CD4-positive, alpha-beta T cell (primary cell): ENCODE measurements around the gene STEAP1. TPM values are rescaled to one million over a fixed set of nuclear protein-coding genes. Genes with fewer than 3 reads are reported as not detected.

ENCODE experiments used
- ATAC-seq: fragments of 200-7000 bp; cut with Tn5 transposase; one replicate; pipeline ENCODE4 v1.10.0; 2022; ENCODE audit warnings: mild to moderate bottlenecking; ENCODE audit not compliant: poor library complexity
- CTCF ChIA-PET: fragments of 350-600 bp; sonication (Branson Sonifier 250); formaldehyde crosslinking; loops from one replicate; lab custom pipeline; 2021; ENCODE audit warnings: antibody characterized with exemption, inconsistent platforms; lab: Charles Lee
- POLR2A ChIA-PET: fragments of 350-600 bp; sonication (Branson Sonifier 250); formaldehyde crosslinking; loops from one replicate; lab custom pipeline; 2021; ENCODE audit warnings: antibody characterized with exemption, inconsistent platforms; lab: Charles Lee
- DNase-seq, 14 experiments: peaks; one replicate each; pipeline ENCODE4 v3.0.0-alpha.2; 2013 to 2020; ENCODE audit warnings: mixed read lengths in 2 of 14
- H3K27ac ChIP-seq, 2 donors: one replicate each; pipeline versions ENCODE4 v1.5.1 to v1.7.0; 2013; ENCODE audit warnings: low read length in 2 of 2, low read depth in 1 of 2, mild to moderate bottlenecking in 1 of 2
- H3K27me3 ChIP-seq, 2 experiments: 1 replicate in 1 of 2; 2 replicates in 1 of 2; pipeline versions ENCODE4 v1.6.1 to v1.7.0; 2013; ENCODE audit warnings: low read length in 2 of 2, control low read depth in 1 of 2, mild to moderate bottlenecking in 1 of 2, moderate library complexity in 1 of 2; ENCODE audit not compliant: insufficient read depth in 2 of 2, control insufficient read depth in 1 of 2
- H3K36me3 ChIP-seq: one replicate; pipeline ENCODE4 v1.6.1; 2013; ENCODE audit warnings: low read length, control low read depth; ENCODE audit not compliant: insufficient read depth
- H3K4me1 ChIP-seq: one replicate; pipeline ENCODE4 v1.6.1; 2013; ENCODE audit warnings: low read length, control low read depth; ENCODE audit not compliant: insufficient read depth
- H3K4me3 ChIP-seq: one replicate; pipeline ENCODE4 v1.5.1; 2013; ENCODE audit warnings: mild to moderate bottlenecking, low read length, moderate library complexity
- H3K9me3 ChIP-seq, 2 experiments: 1 replicate in 1 of 2; 2 replicates in 1 of 2; pipeline versions ENCODE4 v1.6.1 to v1.7.0; 2013; ENCODE audit warnings: low read length in 2 of 2, mild to moderate bottlenecking in 2 of 2, control low read depth in 1 of 2, moderate library complexity in 1 of 2; ENCODE audit not compliant: control insufficient read depth in 1 of 2, insufficient read depth in 1 of 2
- H3K27ac Mint-ChIP-seq: one replicate; pipeline ENCODE4 v1.8.0; 2020; ENCODE audit warnings: mixed read lengths
- H3K27me3 Mint-ChIP-seq: one replicate; pipeline ENCODE4 v1.8.0; 2021; ENCODE audit warnings: mixed read lengths
- H3K36me3 Mint-ChIP-seq: one replicate; pipeline ENCODE4 v1.8.0; 2021; ENCODE audit warnings: low read depth, mixed read lengths
- H3K4me1 Mint-ChIP-seq: one replicate; pipeline ENCODE4 v1.8.0; 2021; ENCODE audit warnings: low read depth, mixed read lengths
- H3K4me3 Mint-ChIP-seq: one replicate; pipeline ENCODE4 v1.8.0; 2020; ENCODE audit warnings: mild to moderate bottlenecking, mixed read lengths
- H3K9me3 Mint-ChIP-seq: one replicate; pipeline ENCODE4 v1.8.0; 2020; ENCODE audit warnings: mixed read lengths
- CTCF ChIP-seq: fragments of 200-600 bp; IDR thresholded peaks from one replicate; pipeline ENCODE4 v1.8.0; 2022; ENCODE audit warnings: antibody characterized with exemption, mild to moderate bottlenecking
- intact Hi-C, 2 experiments: fragments of 100-400 bp; cut with DNase I in 1 of 2; cut with micrococcal nuclease in 1 of 2; formaldehyde crosslinking; loops; one replicate each; pipeline versions ENCODE4 v1.15.1 to v1.9.0; 2023 to 2025; cut with DNase I, micrococcal nuclease
- total RNA-seq, 174 experiments: library from RNA in 2 of 174; stranded (reverse) in 2 of 174; gene quantifications; one replicate each; pipeline ENCODE4 v1.2.3 and lab custom pipeline; 2021 to 2026

Gene STEAP1
- total RNA-seq, 2 experiments from 2014 or later: not detected

GRCh38 chr7:90173127-90173844 is 19.0 kb downstream of the STEAP1 start:
- H3K4me1 ChIP-seq: no peaks in the 10 kb centered on the region
- no peaks in the 10 kb centered on the region for H3K4me1 Mint-ChIP-seq
- no peaks in the 10 kb centered on the region for H3K36me3 Mint-ChIP-seq
- ATAC-seq (no peak), DNase-seq (no peak)
- no peak overlapping the region for H3K4me3 Mint-ChIP-seq
- POLR2A ChIA-PET: no interaction called here
- peaks cover 7 to 16% of the 10 kb centered on the region in 2 experiments for H3K9me3 ChIP-seq
- H3K27me3 ChIP-seq: peaks cover 0 to 7% of the 10 kb centered on the region in 2 experiments
- H3K27ac Mint-ChIP-seq: no peak overlapping the region
- TF ChIP-seq CTCF: no peak
- H3K4me3 ChIP-seq: no peak overlapping the region
- H3K27me3 Mint-ChIP-seq: peaks cover 34% of the 10 kb centered on the region
- CTCF ChIA-PET: no interaction called here
- H3K27ac ChIP-seq: no peak overlapping the region
- H3K36me3 ChIP-seq: no peaks in the 10 kb centered on the region
- intact Hi-C loops: no loop called here
- no peaks in the 10 kb centered on the region for H3K9me3 Mint-ChIP-seq

GRCh38 chr7:90175667-90176066 is 21.4 kb downstream of the STEAP1 start:
- H3K4me1 ChIP-seq: no peaks in the 10 kb centered on the region
- Mint-ChIP-seq H3K36me3 (no peaks in the 10 kb centered on the region), H3K27ac (no peak overlapping the region), H3K27me3 (peaks cover 37% of the 10 kb centered on the region), H3K9me3 (no peaks in the 10 kb centered on the region), H3K4me3 (no peak overlapping the region), H3K4me1 (no peaks in the 10 kb centered on the region)
- H3K27me3 ChIP-seq: peaks cover 0 to 7% of the 10 kb centered on the region in 2 experiments
- intact Hi-C loops: no loop called here
- CTCF ChIA-PET: interaction anchor here (1.0 kb wide), 1 partner anchor 21 kb away, joined by 3 read pairs; no protein-coding TSS in a partner anchor
- no peak overlapping the region for H3K4me3 ChIP-seq
- DNase-seq (no peak), ATAC-seq (no peak)
- peaks cover 3 to 16% of the 10 kb centered on the region in 2 experiments for H3K9me3 ChIP-seq
- no peaks in the 10 kb centered on the region for H3K36me3 ChIP-seq
- POLR2A ChIA-PET: no interaction called here
- no peak overlapping the region for H3K27ac ChIP-seq
- TF ChIP-seq CTCF: no peak

GRCh38 chr7:90176195-90176594 is 21.9 kb downstream of the STEAP1 start:
- ChIA-PET POLR2A (no interaction called here), CTCF (interaction anchor here (1.0 kb wide), 1 partner anchor 20 kb away, joined by 3 read pairs; no protein-coding TSS in a partner anchor)
- H3K4me3 ChIP-seq: no peak overlapping the region
- no peaks in the 10 kb centered on the region for H3K36me3 ChIP-seq
- no peak overlapping the region for H3K27ac ChIP-seq
- H3K9me3 ChIP-seq: peaks cover 3 to 16% of the 10 kb centered on the region in 2 experiments
- intact Hi-C loops: no loop called here
- no peak overlapping the region for H3K27ac Mint-ChIP-seq
- ATAC-seq (no peak), DNase-seq (no peak)
- no peak for TF ChIP-seq CTCF
- no peaks in the 10 kb centered on the region for H3K9me3 Mint-ChIP-seq
- H3K27me3 Mint-ChIP-seq: peaks cover 32% of the 10 kb centered on the region
- no peaks in the 10 kb centered on the region for H3K4me1 Mint-ChIP-seq
- H3K27me3 ChIP-seq: peaks cover 0 to 7% of the 10 kb centered on the region in 2 experiments
- H3K36me3 Mint-ChIP-seq: no peaks in the 10 kb centered on the region
- H3K4me3 Mint-ChIP-seq: no peak overlapping the region
- no peaks in the 10 kb centered on the region for H3K4me1 ChIP-seq
